Parathyroid adenoma (tissue), 2 donors: ENCODE data around the gene PSG7.
"Not testable (repeated sequence)": the region's sequence is repeated elsewhere in the genome, so short reads cannot be mapped to it uniquely, and the experiment has no call there.

ENCODE experiments used
- H2AFZ ChIP-seq: fragments of 300-600 bp; sonication (generic); one replicate; pipeline ENCODE4 v1.7.0; 2017; ENCODE audit warnings: antibody characterized with exemption, mild to moderate bottlenecking
- H3K27ac ChIP-seq: fragments of 300-600 bp; sonication (generic); one replicate; pipeline ENCODE4 v1.7.0; 2017
- H3K27me3 ChIP-seq: fragments of 300-600 bp; sonication (generic); one replicate; pipeline ENCODE4 v1.7.0; 2017; ENCODE audit warnings: low read length; ENCODE audit not compliant: control insufficient read depth, insufficient read depth
- H3K36me3 ChIP-seq: fragments of 300-600 bp; sonication (generic); one replicate; pipeline ENCODE4 v1.7.0; 2017; ENCODE audit warnings: low read length; ENCODE audit not compliant: control insufficient read depth, insufficient read depth
- H3K4me1 ChIP-seq: fragments of 300-600 bp; sonication (generic); one replicate; pipeline ENCODE4 v1.7.0; 2017; ENCODE audit warnings: control low read depth
- H3K4me2 ChIP-seq: fragments of 300-600 bp; sonication (generic); one replicate; pipeline ENCODE4 v1.7.0; 2017; ENCODE audit warnings: low read length
- H3K4me3 ChIP-seq: fragments of 300-600 bp; sonication (generic); one replicate; pipeline ENCODE4 v1.7.0; 2017; ENCODE audit warnings: low read depth, low read length
- H3K79me2 ChIP-seq: fragments of 300-600 bp; sonication (generic); one replicate; pipeline ENCODE4 v1.7.0; 2017; ENCODE audit warnings: control low read depth
- H3K9ac ChIP-seq: fragments of 300-600 bp; sonication (generic); one replicate; pipeline ENCODE4 v1.7.0; 2017; ENCODE audit warnings: mild to moderate bottlenecking
- H3K9me3 ChIP-seq: fragments of 300-600 bp; sonication (generic); one replicate; pipeline ENCODE4 v1.7.0; 2017; ENCODE audit warnings: low read length; ENCODE audit not compliant: control insufficient read depth
- donor health status: primary hyperparathyroidism.

The PSG7 gene

DNA sequence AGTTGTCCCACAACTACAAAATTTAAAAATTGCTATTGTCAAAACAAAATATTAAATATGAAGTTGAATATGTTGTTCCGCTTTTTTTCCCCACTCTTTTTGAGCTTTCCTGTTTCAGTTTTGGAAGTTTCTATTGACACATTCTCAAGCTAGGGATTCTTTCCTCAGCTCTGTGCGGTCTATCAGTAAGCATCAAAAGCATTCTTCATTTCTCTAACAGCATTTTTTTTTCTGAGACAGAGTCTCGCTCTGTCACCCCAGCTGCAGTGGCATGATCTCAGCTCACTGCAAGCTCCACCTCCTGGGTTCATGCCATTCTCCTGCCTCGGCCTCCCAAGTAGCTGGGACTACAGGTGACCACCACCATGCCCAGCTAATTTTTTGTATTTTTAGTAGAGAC is 24.1 kb downstream of the PSG7 start:
- not testable (repeated sequence) for H3K4me2 ChIP-seq

DNA sequence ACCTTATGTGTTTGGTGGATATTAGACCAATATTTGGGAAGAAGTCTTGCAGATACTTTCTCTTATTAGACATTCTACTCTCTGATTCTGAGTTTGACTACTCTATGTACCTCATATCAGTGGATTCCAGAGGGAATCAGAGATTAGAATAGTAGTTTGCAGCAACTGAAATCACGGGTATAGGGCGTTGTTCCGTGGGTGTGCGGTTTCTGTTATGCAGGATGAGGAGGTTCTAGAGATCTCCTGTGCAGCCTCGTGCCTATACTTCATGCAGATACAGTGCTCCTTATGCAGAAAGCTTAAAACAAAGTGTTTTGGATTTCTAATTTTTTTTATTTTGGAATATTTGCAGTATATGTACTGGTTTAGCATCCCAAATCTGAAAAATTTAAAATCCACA is 25.3 kb downstream of the PSG7 start:
- H2AFZ ChIP-seq, H3K79me2 ChIP-seq, H3K9ac ChIP-seq, H3K4me1 ChIP-seq, H3K27me3 ChIP-seq, H3K36me3 ChIP-seq, H3K27ac ChIP-seq, H3K4me2 ChIP-seq, H3K9me3 ChIP-seq, H3K4me3 ChIP-seq: not testable (repeated sequence)

More for the DNA sequence above, 24.1 kb downstream of the PSG7 start:
- H3K9ac ChIP-seq, H3K27ac ChIP-seq, H3K9me3 ChIP-seq, H3K27me3 ChIP-seq, H2AFZ ChIP-seq, H3K4me1 ChIP-seq, H3K4me3 ChIP-seq, H3K79me2 ChIP-seq, H3K36me3 ChIP-seq: not testable (repeated sequence)

DNA sequence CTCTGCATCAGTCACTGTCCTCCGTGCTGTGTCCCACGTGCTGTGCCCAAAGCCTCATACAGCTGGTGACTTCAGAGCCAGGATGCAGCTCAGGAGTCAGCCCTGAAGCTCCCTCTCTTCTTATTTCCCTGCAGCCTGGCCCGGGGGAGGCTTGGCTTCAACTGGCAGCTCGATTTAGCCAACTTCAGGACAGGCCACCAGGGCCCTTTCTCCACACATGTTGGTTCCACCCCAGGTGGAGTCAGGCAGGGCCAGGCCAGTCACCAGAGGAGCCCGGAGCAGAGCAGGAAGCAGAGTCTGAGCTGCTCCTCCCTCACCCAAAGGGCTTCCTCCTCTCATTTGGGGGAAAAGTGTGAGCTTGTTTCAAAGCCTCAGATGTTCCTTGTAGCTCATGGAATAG is 30.8 kb downstream of the PSG7 start:
- H3K79me2 ChIP-seq, H3K9me3 ChIP-seq, H3K27ac ChIP-seq, H3K4me1 ChIP-seq, H2AFZ ChIP-seq, H3K27me3 ChIP-seq, H3K4me2 ChIP-seq, H3K36me3 ChIP-seq, H3K4me3 ChIP-seq, H3K9ac ChIP-seq: not testable (repeated sequence)

DNA sequence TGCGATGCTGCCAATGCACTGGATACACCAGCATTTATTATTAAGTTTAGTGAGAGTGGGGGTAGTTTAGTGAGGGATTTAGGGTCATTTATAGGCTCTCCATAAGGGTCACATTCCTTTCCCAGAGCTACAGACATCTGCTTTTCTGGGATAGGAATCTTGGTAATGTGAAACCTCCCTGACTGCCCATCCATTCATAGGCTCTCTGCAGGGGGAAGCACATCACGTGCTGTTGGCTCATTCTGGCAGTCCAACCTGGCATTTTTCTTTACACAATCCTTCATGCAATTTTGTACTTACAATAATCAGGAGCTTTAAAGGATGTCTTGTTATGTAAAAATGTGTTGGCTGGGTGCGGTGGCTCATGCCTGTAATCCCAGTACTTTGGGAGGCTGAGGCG is 36.4 kb downstream of the PSG7 start:
- H3K4me3 ChIP-seq, H3K9me3 ChIP-seq, H3K27me3 ChIP-seq, H2AFZ ChIP-seq, H3K9ac ChIP-seq, H3K79me2 ChIP-seq, H3K36me3 ChIP-seq, H3K4me1 ChIP-seq, H3K27ac ChIP-seq, H3K4me2 ChIP-seq: not testable (repeated sequence)

DNA sequence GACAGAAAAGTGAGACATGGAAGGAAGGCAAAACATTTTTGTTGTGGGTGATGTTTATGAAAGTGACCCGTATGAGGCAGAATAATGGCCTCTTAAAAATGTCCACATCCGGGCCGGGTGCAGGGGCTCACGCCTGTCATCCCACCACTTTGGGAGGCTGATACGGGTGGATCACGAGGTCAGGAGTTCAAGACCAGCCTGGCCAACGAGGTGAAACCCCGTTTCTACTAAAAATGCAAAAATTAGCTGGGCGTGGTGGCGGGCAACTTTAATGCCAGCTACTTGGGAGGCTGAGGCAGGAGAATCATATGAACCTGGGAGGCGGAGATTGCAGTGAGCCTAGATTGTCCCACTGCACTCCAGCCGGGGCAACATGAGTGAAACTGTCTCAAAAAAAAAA is 37.3 kb downstream of the PSG7 start:
- not testable (repeated sequence) for H3K4me3 ChIP-seq, H3K27me3 ChIP-seq, H3K4me1 ChIP-seq, H3K4me2 ChIP-seq, H2AFZ ChIP-seq, H3K36me3 ChIP-seq, H3K9me3 ChIP-seq, H3K9ac ChIP-seq, H3K79me2 ChIP-seq, H3K27ac ChIP-seq

DNA sequence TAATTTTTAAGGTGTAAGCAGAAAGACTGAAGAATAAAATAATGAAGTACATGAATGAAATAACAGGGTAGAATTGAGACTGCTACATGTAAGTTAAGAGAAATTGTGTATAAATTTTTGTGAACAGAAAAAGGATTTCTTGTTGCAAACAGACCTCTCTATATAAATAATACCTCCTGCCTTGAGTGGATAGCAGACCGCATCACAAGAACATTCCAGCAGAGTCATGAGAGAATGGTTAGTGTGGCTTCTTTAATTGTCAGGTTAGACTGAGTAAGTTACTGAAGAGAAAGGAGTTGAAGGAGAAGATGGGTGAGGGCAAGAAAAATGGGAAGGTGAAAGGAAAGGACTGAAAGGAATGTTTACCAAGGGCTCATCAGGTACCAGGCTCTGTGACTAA is 37.9 kb downstream of the PSG7 start:
- H3K4me2 ChIP-seq, H3K36me3 ChIP-seq, H3K27me3 ChIP-seq, H3K79me2 ChIP-seq, H2AFZ ChIP-seq, H3K4me3 ChIP-seq, H3K9ac ChIP-seq, H3K4me1 ChIP-seq, H3K9me3 ChIP-seq, H3K27ac ChIP-seq: not testable (repeated sequence)

DNA sequence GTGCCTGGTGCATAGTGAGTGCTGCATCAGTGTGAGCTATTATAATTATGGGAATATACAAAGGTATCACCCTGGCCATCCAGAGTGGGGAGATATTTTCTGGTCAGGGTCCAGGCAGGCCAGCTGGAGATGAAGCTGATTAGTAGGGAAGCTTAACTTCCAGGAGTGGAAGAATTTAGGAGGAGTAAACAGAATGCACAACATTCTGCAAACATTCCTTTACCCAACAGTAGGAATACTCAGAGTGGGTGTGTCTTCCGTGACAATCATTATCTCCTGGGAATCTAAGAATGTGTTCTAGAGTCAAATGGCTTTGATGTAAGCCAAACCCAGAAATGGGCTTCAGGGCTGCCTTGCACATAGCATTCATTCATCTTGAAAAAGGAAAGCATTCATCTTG is 38.4 kb downstream of the PSG7 start:
- H3K27ac ChIP-seq, H3K27me3 ChIP-seq, H2AFZ ChIP-seq, H3K4me1 ChIP-seq, H3K9me3 ChIP-seq, H3K4me2 ChIP-seq, H3K9ac ChIP-seq, H3K36me3 ChIP-seq, H3K79me2 ChIP-seq, H3K4me3 ChIP-seq: not testable (repeated sequence)

DNA sequence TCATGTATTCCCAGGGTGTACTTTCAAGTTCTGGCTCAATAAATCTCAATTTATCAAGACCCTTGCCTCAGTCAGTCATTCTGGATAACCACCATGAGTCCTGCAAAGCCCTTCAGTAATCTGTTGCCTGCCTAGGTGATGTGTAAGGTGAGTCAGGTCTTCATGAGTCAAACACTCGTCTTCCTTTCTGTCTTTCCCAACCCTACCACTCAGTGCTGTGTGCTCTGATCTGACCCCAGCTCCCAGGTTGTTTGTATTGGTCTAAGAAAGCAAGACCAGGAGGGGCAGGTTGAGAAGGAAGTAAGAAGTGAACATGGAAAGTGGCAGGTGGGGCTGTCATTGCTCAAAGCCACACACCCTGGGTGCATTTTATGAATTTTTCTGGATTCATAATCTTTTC is 39.3 kb downstream of the PSG7 start:
- not testable (repeated sequence) for H3K9me3 ChIP-seq, H3K36me3 ChIP-seq, H3K79me2 ChIP-seq, H3K4me3 ChIP-seq, H3K4me2 ChIP-seq, H3K4me1 ChIP-seq, H2AFZ ChIP-seq, H3K27me3 ChIP-seq, H3K9ac ChIP-seq, H3K27ac ChIP-seq

DNA sequence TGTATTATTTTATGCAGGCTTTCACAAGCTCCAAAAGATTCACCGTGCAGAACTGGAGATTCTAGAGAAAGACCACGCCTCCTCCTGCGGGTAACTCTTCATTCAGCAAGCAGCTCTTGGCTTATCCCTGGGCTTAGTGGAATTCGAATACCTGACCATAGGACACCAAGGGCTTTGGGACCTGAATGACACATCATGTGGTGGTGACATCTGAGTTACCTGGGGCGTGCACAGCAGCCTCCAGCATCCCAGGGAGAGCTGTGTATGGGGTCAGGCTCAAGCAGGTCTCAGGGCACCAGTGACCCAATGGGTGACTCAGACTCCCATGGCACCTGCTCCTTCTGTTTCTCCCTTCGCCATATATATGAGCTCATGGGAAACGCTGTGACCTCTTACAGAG is 46.6 kb downstream of the PSG7 start:
- H3K9me3 ChIP-seq, H3K4me3 ChIP-seq, H3K36me3 ChIP-seq, H3K27me3 ChIP-seq, H3K79me2 ChIP-seq, H2AFZ ChIP-seq, H3K9ac ChIP-seq, H3K27ac ChIP-seq, H3K4me1 ChIP-seq, H3K4me2 ChIP-seq: not testable (repeated sequence)

DNA sequence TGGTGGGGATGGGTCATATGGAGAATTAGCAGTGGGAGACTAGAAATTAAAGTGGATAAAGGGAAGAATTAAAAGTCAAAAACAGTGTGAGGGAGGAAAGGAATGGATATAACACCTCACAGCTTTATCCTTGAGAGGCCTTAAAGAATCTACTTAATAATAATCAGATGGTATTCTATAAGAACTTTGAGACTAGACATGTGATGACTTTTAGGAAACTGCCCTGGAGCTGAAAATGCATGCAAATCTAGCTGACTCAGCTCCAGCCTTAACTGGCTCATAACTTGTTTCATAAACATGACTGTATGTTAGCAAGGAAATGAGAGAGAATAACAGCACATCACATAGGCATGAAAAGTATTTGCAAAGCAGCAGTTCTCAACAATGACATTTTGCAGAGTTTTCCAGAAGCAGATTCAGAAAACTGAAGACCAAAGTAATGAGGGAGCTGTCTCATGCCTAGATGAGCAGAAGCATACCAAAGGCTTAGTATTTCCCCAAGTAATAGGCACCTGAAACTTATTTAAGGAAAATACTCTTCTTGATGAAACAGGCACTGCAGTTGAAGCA is 49.0 kb downstream of the PSG7 start:
- H3K27me3 ChIP-seq, H2AFZ ChIP-seq, H3K4me3 ChIP-seq, H3K9me3 ChIP-seq, H3K27ac ChIP-seq, H3K4me2 ChIP-seq, H3K36me3 ChIP-seq, H3K4me1 ChIP-seq, H3K79me2 ChIP-seq, H3K9ac ChIP-seq: not testable (repeated sequence)

DNA sequence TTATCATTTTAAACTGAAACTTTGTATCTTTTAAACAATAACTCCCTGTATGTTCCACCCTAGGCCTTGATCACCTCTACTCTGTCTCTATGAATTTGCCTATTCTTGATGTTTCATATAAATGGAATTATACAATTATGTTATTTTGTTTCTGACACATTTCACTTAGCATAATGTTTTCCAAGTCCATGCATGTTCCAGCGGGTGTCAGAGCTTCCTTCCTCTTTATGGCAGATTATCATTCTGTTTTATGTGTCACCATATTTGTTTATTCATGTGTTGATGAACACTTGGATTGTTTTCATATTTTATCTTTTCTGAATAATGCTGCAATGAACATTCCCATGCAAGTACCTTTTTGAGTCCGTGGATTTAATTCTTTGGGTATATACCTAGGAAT is 54.3 kb downstream of the PSG7 start:
- not testable (repeated sequence) for H2AFZ ChIP-seq, H3K9me3 ChIP-seq, H3K27ac ChIP-seq, H3K4me2 ChIP-seq, H3K79me2 ChIP-seq, H3K27me3 ChIP-seq, H3K36me3 ChIP-seq, H3K9ac ChIP-seq, H3K4me3 ChIP-seq, H3K4me1 ChIP-seq

DNA sequence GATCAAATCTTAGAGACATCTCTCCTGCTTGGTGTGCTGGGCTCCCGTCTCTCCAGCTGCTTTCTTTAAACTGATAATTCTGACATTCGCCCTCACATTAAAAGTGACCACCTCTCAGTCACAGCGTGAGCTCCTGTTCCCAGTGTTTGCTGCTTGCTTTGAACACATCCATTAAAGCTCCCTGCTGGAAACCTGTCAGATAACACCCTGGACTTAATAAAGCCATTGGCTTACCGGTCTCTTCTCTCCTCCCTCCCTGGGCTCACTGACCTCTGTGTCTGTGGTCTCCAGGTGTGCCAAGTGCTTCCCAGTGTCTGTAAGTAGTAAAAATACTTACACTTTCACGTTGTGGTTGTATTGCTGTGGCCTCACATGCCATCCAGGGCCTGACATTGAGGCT is 55.0 kb downstream of the PSG7 start:
- H3K4me1 ChIP-seq, H3K27ac ChIP-seq, H3K79me2 ChIP-seq, H3K9ac ChIP-seq, H3K4me3 ChIP-seq, H3K36me3 ChIP-seq, H2AFZ ChIP-seq, H3K9me3 ChIP-seq, H3K4me2 ChIP-seq, H3K27me3 ChIP-seq: not testable (repeated sequence)
